Measurements from ENCODE around the gene TARS2.

TARS2 gene

GRCh38 chr1:150551051-150551783, 64.0 kb downstream of the TARS2 start:
- H3K4me3 ChIP-seq (ENCODE audit: insufficient read depth, low read length, poor library complexity, severe bottlenecking), result no peak overlapping the region
- no peak overlapping the region for H3K27ac ChIP-seq (ENCODE audit: low read depth, low read length)
- H3K9ac ChIP-seq (ENCODE audit: low read length), result no peak overlapping the region
- H3K36me3 ChIP-seq (ENCODE audit: low read length), result no peaks in the 10 kb centered on the region
- no peaks in the 10 kb centered on the region for H3K9me3 ChIP-seq (ENCODE audit: insufficient read depth, low read length)
- no peaks in the 10 kb centered on the region for H3K9me2 ChIP-seq (replicated peaks; ENCODE audit: insufficient read depth, low read length)
- no peaks in the 10 kb centered on the region for H3K27me3 ChIP-seq (ENCODE audit: low read length)
- TF ChIP-seq CTCF (IDR thresholded peaks at IDR 0.05; ENCODE audit: insufficient read depth, low read length, poor library complexity, severe bottlenecking), result no peak
- TF ChIP-seq EZH2phosphoT487 (conservative IDR thresholded peaks at IDR 0.05; ENCODE audit: low read length), result no peak
- H3K4me2 ChIP-seq (ENCODE audit: low read depth, low read length, poor library complexity, severe bottlenecking), result no peak overlapping the region
- H2AFZ ChIP-seq (ENCODE audit: low read depth, low read length, severe bottlenecking), result no peak overlapping the region
- no peaks in the 10 kb centered on the region for H3F3A ChIP-seq (ENCODE audit: insufficient read depth)
- no peaks in the 10 kb centered on the region for H3K79me2 ChIP-seq (ENCODE audit: insufficient read depth, low read length)
- no peaks in the 10 kb centered on the region for H4K20me1 ChIP-seq (ENCODE audit: low read depth, low read length)

- Histone ChIP-seq H3K79me2 (ENCODE audit: insufficient read depth, low read length) (no peaks in the 10 kb centered on the region), H3F3A (ENCODE audit: insufficient read depth) (no peaks in the 10 kb centered on the region), H3K9me3 (ENCODE audit: insufficient read depth, low read length) (no peaks in the 10 kb centered on the region), H3K9ac (ENCODE audit: low read length) (no peak overlapping the region), H3K36me3 (ENCODE audit: low read length) (no peaks in the 10 kb centered on the region), H4K20me1 (ENCODE audit: low read depth, low read length) (no peaks in the 10 kb centered on the region), H3K27ac (ENCODE audit: low read depth, low read length) (no peak overlapping the region), H3K27me3 (ENCODE audit: low read length) (no peaks in the 10 kb centered on the region), H3K4me2 (ENCODE audit: low read depth, low read length, poor library complexity, severe bottlenecking) (no peak overlapping the region), H3K9me2 (replicated peaks; ENCODE audit: insufficient read depth, low read length) (no peaks in the 10 kb centered on the region), H3K4me3 (ENCODE audit: insufficient read depth, low read length, poor library complexity, severe bottlenecking) (no peak overlapping the region), H2AFZ (ENCODE audit: low read depth, low read length, severe bottlenecking) (no peak overlapping the region)
- TF ChIP-seq EZH2phosphoT487 (conservative IDR thresholded peaks at IDR 0.05; ENCODE audit: low read length) (no peak), CTCF (IDR thresholded peaks at IDR 0.05; ENCODE audit: insufficient read depth, low read length, poor library complexity, severe bottlenecking) (no peak)
These were observed 64.5 kb downstream of the TARS2 start for GRCh38 chr1:150551784-150552127.

- Histone ChIP-seq H2AFZ (ENCODE audit: low read depth, low read length, severe bottlenecking) (no peak overlapping the region), H3K4me2 (ENCODE audit: low read depth, low read length, poor library complexity, severe bottlenecking) (no peak overlapping the region)
These were observed 65.1 kb downstream of the TARS2 start for GRCh38 chr1:150552128-150552910.

More at GRCh38 chr1:150552128-150552910, 65.1 kb downstream of the TARS2 start:
- Histone ChIP-seq H3F3A (ENCODE audit: insufficient read depth) (no peaks in the 10 kb centered on the region), H3K9me2 (replicated peaks; ENCODE audit: insufficient read depth, low read length) (no peaks in the 10 kb centered on the region), H3K27me3 (ENCODE audit: low read length) (no peaks in the 10 kb centered on the region), H3K9ac (ENCODE audit: low read length) (no peak overlapping the region), H3K9me3 (ENCODE audit: insufficient read depth, low read length) (no peaks in the 10 kb centered on the region), H3K79me2 (ENCODE audit: insufficient read depth, low read length) (no peaks in the 10 kb centered on the region), H3K4me3 (ENCODE audit: insufficient read depth, low read length, poor library complexity, severe bottlenecking) (no peak overlapping the region), H4K20me1 (ENCODE audit: low read depth, low read length) (no peaks in the 10 kb centered on the region), H3K36me3 (ENCODE audit: low read length) (no peaks in the 10 kb centered on the region), H3K27ac (ENCODE audit: low read depth, low read length) (no peak overlapping the region)
- TF ChIP-seq CTCF (IDR thresholded peaks at IDR 0.05; ENCODE audit: insufficient read depth, low read length, poor library complexity, severe bottlenecking), result no peak
- no peak for TF ChIP-seq EZH2phosphoT487 (conservative IDR thresholded peaks at IDR 0.05; ENCODE audit: low read length)

Measured in SU-DHL-6 (cell line).